AG04450 (cell line): Measurements from ENCODE around the gene C1orf159. TPM values are rescaled to one million over a fixed set of nuclear protein-coding genes. Genes with fewer than 3 reads are reported as not detected.

Source experiments
- CTCF ChIA-PET: fragments of 300-600, 350-600 bp; formaldehyde crosslinking; extraction: SDS; loops from one replicate; lab custom pipeline; 2022; ENCODE audit warnings: antibody characterized with exemption, inconsistent platforms; lab: Charles Lee
- POLR2A ChIA-PET: fragments of 350-600 bp; formaldehyde crosslinking; extraction: SDS; loops from one replicate; lab custom pipeline; 2021; ENCODE audit warnings: antibody characterized with exemption, inconsistent platforms; lab: Yijun Ruan, JAX
- DNase-seq: peaks from one replicate; pipeline ENCODE4 v3.0.0-alpha.2; 2011; ENCODE audit warnings: low read depth, low spot score
- H3K27ac ChIP-seq: one replicate; pipeline ENCODE4 v1.5.1; 2012; ENCODE audit warnings: low read depth, low read length, control low read depth
- H3K27me3 ChIP-seq: one replicate; pipeline ENCODE4 v1.6.0; 2012; ENCODE audit warnings: low read length; ENCODE audit not compliant: control insufficient read depth, insufficient read depth
- H3K4me3 ChIP-seq: 2 replicates; pipeline ENCODE4 v1.5.1; 2011; ENCODE audit warnings: mild to moderate bottlenecking, low read depth, low read length, control low read depth
- H3K9me3 ChIP-seq: 2 replicates; pipeline ENCODE4 v1.5.1; 2012; ENCODE audit warnings: low read length; ENCODE audit not compliant: control insufficient read depth, insufficient read depth
- CTCF ChIP-seq: IDR thresholded peaks from 2 replicates; pipeline ENCODE4 v1.5.1; 2011; ENCODE audit warnings: low read depth, low read length, control low read depth, inconsistent platforms
- polyA plus RNA-seq: library from polyadenylated mRNA; depleted of rRNA; stranded (reverse); fragments of >200 nt; gene quantifications from 2 replicates; pipeline ENCODE4 v1.2.3, GENCODE V29; 2011

C1orf159 gene
- polyA plus RNA-seq, 1 experiment: 2.3 TPM

- Histone ChIP-seq H3K27me3 (peaks cover 15% of the 10 kb centered on the region), H3K27ac (no peak overlapping the region), H3K4me3 (no peak overlapping the region), H3K9me3 (peaks cover 23% of the 10 kb centered on the region)
- POLR2A ChIA-PET: no interaction called here
- no peak for TF ChIP-seq CTCF
- CTCF ChIA-PET: no interaction called here
- no peak for DNase-seq
These were observed 1.5 kb downstream of the C1orf159 start for GRCh38 chr1:1114431-1114830.

GRCh38 chr1:1112237-1112985, 3.5 kb downstream of the C1orf159 start:
- DNase-seq: no peak

GRCh38 chr1:1111516-1112236, 4.2 kb downstream of the C1orf159 start:
- DNase-seq: no peak
- TF ChIP-seq CTCF: no peak
- Histone ChIP-seq H3K27ac (no peak overlapping the region), H3K27me3 (no peaks in the 10 kb centered on the region), H3K4me3 (no peak overlapping the region), H3K9me3 (peaks cover 27% of the 10 kb centered on the region)
- POLR2A ChIA-PET: no interaction called here
- CTCF ChIA-PET: no interaction called here

More at GRCh38 chr1:1112237-1112985, 3.5 kb downstream of the C1orf159 start:
- H3K9me3 ChIP-seq: peaks cover 23% of the 10 kb centered on the region
- CTCF ChIA-PET: no interaction called here
- no peak overlapping the region for H3K27ac ChIP-seq
- H3K4me3 ChIP-seq: no peak overlapping the region
- no peak for TF ChIP-seq CTCF
- POLR2A ChIA-PET: no interaction called here
- no peaks in the 10 kb centered on the region for H3K27me3 ChIP-seq

GRCh38 chr1:1110561-1110971, 5.3 kb downstream of the C1orf159 start:
- DNase-seq: no peak
- ChIA-PET POLR2A (no interaction called here), CTCF (interaction anchor here (0.9 kb wide), 1 partner anchor 127 kb away, joined by 3 read pairs; no protein-coding TSS in a partner anchor)
- peaks cover 30% of the 10 kb centered on the region for H3K9me3 ChIP-seq
- no peak overlapping the region for H3K27ac ChIP-seq
- no peaks in the 10 kb centered on the region for H3K27me3 ChIP-seq
- TF ChIP-seq CTCF: no peak
- H3K4me3 ChIP-seq: no peak overlapping the region

- H3K9me3 ChIP-seq: peaks cover 30% of the 10 kb centered on the region
- H3K27ac ChIP-seq: no peak overlapping the region
- CTCF ChIA-PET: no interaction called here
- no peak for TF ChIP-seq CTCF
- H3K4me3 ChIP-seq: no peak overlapping the region
- no peak for DNase-seq
- H3K27me3 ChIP-seq: no peaks in the 10 kb centered on the region
- POLR2A ChIA-PET: no interaction called here
These were observed 6.1 kb downstream of the C1orf159 start for GRCh38 chr1:1109743-1110142.
